Stimulated activated CD4-positive, alpha-beta T cell treated with anti-CD3 and anti-CD28 coated beads, Interleukin-4, amount 100 ng/mL, for 48 hours (primary cell): Measurements from ENCODE around the gene SLC6A16.
"Not testable (repeated sequence)": the region's sequence is repeated elsewhere in the genome, so short reads cannot be mapped to it uniquely, and the experiment has no call there.

Source experiments
- DNase-seq, 2 donors: peaks; one replicate each; pipeline ENCODE4 v3.0.0-alpha.2; 2020; ENCODE audit warnings: low read depth in 2 of 2

SLC6A16 gene

DNA sequence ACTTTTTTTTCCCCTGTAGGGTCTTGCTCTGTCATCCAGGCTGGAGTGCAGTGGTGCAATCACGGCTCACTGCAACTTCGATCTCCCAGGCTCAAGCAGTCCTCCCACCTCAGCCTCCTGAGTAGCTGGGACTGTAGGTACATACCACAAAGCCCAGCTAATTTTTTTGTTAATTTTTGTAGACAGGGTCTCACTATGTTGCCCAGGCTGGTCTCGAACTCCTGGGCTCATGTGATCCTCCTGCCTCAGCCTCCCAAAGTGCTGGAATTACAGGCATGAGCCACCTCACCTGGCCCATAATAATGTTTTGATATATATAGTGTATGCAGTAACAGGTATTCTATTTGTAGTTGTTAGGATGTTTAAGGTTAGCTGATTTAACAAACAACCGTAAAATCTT lies 6.2 kb upstream of the SLC6A16 start:
- not testable (repeated sequence) for DNase-seq

DNA sequence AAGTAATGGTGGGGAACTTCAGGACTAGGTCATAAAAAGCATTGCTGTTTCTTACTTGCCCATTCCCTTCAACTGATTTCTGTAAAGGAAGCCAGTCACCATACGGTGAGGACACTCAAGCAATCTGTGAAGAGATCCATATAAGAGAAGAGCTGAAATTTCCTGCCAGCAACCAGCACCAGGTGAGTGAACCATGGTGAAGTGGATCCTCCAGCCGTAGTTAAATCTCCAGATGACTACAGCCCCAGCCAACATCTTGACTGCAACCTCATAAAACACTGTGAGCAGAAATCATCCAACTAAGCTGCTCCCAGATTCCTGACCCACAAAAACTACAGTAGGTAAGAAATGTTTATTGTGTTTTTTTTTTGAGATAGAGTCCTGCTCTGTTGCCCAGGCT lies 3.8 kb upstream of the SLC6A16 start:
- DNase-seq = no peak

DNA sequence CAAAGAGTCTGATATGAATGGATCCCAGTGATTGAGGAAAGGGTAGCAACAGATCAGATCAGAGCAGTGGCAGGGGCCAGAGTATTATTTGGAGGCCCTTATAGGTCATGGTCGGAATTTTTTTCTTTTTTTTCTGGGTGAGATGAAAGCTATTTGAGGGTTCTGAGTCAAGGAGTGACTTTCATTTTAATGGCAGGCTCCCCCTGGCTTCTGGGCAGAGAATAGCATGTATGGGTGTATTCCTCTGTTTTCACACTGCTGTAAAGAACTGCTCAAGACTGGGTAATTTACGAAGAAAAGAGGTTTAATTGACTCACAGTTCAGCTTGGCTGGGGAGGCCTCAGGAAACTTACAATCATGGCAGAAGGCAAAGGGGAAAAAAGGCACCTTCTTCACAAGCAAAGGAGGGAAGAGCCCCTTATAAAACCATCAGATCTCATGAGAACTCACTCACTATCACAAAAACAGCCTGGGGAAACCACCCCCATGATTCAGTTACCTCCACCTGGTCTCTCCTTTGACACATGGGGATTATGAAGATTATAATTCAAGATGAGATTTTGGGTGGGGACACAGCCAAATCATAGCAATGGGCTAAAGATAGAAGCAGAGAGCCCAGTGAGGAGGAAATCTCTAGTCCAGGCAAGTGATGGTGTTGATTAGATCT lies 3.0 kb upstream of the SLC6A16 start:
- peak; percentile 28 to 34 for DNase-seq

DNA sequence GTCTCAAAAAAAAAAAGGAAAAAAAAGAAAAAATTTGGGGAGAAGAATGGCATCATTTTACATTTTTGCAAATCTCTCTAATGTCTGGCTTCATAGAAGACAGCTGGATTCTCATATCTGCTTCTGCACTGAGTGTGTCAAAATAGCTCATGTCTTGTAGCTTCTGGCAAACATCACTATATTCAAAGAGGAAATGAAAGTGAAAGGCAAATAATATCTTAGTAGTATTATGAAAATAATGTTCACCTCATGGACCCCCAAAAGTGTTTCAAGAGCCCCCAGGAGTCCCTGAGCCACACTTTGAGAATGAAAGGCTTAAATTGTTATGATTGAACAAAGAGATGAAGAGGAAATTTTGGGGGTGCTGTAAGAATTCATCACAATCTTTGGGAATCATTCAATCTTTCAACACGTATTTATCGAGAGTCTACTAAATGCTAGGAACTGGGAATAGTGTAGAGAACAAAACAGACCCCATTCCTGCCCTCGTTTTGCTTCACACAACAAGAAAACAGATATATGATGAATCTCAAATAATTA lies 1.2 kb upstream of the SLC6A16 start:
- DNase-seq = no peak

DNA sequence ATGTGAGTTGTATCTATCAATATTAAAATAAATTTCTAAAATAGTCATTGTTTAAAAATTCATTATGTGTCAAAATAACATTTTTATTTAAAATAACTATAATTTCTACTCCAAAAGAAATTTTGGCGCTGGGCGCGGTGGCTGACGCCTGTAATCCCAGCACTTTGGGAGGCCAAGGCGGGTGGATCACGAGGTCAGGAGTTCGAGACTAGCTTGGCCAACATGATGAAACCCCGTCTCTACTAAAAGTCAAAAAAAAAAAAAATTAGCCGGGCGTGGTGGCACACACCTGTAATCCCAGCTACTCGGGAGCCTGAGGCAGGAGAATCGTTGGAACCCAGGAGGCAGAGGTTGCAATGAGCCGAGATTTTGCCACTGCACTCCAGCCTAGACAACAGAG lies 765 bp upstream of the SLC6A16 start:
- not testable (repeated sequence) for DNase-seq

DNA sequence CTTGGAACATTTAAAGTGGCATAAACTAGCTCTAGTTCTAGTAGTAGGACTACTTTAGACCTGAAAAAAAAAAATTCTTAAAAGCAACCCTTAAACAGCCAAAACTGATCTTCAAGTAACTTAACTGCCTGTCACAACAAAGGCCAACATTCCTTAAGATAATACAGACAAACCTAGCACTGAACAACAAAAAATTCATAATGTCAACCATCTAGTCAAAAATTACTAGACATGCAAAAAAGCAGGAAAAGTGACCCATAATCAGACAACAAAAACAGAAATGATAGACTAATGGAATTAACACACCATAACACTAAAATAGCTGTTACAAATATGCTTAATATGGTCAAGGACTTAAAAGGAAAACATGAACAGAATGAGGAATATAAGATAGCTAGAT lies 6.7 kb downstream of the SLC6A16 start:
- no peak for DNase-seq

DNA sequence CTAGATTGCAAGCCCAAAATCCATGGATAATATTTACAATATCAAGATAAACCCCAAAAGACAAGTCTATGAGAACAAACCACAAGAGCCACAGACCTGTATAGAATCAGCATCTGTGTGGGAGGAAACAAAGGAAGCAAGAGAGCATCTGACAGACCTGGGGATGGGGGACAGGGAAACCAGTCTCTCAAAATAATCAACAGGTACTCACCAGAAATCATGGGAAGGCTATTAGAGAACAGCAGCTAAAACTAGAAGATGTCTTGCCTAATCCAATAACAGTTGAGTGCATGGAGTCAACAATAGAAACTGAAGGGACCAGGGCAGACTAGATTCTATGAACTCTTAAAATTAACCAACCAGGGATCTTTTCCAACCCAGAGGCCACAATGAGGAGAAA lies 8.7 kb downstream of the SLC6A16 start:
- DNase-seq = no peak

DNA sequence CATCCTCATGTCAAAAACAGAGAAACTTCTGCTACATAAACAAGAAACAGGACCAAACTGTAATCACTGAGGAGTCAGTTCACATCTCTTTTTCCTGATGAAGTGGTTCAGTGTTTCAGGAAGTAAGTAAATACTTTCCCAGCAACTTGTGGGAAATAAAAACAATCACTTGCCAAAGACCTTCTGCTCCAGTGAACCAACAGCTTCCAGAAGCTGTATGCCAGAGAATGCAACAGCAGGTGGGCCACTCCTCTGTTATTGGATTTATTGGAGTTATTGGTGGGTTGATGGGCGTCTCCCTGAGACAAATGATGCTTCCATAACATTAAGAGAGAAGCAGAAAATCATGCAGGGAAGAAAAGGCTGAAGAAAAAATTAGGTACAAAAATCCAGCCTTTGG lies 9.9 kb downstream of the SLC6A16 start:
- DNase-seq = no peak

DNA sequence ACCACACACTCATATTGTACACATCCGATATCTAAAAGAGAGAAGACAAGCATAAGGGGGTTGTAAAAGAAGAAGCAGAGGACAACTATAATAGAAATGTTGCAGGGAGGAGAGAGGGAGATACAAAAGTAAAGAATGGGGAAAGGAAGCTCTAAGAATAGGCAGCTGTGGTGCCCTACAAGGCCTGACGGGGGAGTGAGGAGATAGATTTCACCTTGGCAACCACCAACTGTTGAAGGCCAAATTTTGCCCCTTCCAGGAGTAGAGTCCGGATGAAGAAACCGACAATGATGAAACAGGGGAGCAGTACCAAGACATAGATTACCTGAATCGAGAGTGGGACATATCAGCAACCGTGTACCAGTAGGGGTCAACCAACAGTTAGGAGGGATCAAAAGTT lies 15.9 kb downstream of the SLC6A16 start:
- no peak for DNase-seq

DNA sequence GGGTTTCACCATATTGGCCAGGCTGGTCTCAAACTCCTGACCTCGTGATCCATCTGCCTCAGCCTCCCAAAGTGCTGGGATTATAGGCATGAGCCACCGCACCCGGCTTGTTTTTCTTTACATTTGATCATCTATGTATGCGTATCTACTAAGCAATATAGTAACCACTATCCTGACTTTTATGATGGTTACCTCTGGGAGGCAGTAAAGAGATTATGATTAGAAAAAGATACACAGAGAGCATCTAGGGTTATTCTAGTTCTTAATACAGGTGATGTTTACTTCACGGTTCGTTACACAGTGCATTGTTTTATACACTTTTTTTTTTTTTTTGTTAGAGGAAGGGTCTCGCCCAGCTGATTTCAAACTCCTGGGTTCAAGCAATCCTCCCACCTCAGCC lies 18.3 kb downstream of the SLC6A16 start:
- not testable (repeated sequence) for DNase-seq

DNA sequence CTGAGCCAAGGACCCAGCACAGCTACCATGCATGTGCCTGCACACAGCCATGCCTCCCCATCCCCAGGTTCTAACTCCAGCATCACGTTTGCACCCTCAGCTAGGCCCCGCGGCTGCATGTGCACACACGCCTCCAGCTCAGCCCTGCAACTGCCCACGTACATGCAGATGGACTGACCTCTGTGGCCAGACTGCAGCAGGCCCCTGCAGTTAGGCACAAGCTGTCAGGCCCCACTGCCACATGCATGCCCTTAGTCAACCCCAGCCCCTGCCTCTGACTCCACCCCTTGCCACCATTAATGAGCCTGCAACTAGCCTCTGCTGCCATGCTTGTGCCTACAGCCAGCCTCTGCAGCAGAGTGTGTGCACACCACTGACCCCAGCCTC lies 23.1 kb downstream of the SLC6A16 start:
- no peak for DNase-seq

DNA sequence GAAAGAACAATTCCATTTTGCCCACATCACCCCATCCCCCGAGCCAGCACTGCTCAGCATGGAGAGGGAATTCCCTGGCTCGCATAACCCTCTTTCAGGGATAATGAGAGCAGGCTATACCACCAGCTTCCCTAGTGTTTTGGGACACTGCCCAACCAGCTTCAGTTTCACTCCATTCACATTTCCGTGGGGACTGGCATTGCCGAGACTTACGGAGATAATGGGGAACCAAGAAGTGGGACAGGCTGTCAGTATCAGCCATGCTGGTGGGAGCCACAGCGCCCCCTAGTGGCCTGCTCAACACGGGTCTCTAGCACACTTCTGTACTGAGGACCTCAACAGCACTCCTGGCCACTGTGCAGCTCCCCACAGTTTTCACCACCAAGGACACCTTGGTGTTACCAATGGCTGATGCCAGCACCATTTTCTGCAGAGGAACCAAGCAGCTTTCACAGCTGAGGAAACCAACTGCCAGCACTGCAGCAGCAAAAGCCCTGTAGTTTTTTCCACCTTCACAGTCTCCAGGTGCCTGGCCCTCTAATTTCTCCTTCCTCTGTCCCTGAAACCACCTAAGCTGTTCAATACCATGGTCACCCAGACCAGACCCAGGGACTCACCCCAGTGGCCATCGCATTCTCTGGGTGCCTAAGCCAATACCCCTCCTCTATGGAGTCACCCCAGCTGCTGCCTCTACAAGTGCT lies 23.7 kb downstream of the SLC6A16 start:
- peak; percentile 78 to 92 for DNase-seq

DNA sequence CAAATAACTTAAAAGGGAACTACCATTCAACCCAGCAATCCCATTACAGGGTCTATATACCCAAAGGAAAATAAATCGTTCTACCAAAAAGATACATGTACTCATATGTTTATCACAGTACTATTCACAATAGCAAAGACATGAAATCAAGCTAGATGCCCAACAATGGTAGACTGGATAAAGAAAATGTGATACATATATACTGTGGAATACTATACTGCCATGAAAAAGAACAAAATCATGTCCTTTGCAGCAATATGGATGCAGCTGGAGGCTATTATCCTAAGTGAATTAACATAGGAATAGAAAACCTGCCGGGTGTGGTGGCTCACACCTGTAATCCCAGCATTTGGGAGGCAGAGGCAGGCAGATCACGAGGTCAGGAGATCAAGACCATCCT lies 26.3 kb downstream of the SLC6A16 start:
- not testable (repeated sequence) for DNase-seq

DNA sequence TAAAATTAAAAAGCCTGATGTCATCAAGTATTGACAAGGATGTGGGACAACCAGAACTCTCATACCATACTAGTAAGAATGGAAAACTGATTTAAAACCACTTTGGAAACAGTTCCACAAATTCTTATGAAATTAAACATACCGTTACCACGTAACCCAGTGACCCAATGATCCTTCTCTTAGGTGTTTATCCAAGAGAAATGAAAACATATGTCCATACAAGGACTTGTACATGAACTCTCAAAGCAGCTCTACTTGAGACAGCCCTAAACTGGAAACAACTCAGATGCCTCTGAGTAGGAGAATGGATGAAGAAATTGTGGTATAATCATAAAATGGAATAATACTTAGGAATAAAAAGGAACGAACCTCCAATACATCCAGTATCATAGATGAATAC lies 27.6 kb downstream of the SLC6A16 start:
- no peak for DNase-seq

DNA sequence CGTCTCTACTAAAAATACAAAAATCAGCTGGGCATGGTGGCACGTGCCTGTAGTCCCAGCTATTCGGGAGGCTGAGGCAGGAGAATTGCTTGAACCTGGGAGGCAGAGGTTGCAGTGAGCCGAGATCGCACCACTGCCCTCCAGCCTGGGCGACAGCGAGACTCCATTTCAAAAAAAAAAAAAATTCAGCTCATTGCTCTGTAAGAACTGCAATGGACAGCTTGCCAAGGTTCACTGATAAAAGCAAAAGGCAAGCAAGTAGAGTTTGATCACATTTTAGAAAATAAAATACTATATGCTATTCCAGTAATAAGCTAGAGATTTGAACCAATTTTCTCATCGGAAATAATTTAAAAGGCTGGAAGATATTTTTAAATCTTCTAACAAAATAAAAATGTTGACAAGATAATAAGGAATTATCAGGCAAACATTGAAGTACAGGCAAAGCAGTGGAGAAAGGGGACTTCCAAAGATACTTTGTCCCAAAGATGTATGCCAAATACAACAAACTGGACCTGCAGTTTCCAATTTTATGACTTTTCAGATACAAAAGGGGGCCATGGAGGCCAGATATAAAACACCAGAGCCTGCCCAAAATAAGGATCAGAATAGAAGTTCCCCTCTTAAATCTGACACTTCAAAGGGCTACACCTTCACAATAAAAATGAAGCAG lies 29.6 kb downstream of the SLC6A16 start:
- DNase-seq = no peak

DNA sequence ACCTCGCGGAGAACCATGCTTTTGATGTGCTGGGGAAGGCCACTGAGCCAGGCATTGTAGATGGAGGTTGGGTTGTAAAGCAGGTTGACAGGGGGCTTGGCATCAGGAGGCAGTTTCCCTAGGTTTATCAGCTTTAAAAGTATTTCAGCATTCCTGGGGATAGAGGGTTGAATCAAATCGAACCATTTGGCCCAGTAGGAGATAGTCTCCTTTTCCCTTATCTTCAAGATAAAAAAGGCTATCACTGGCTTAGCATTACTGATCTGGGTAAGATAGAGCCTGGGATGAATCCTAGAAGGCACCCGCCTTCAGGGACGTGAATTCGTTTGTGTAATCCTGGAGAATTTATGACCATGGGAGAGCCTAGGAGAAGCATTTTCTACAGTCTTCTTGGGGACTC lies 30.6 kb downstream of the SLC6A16 start:
- no peak for DNase-seq

DNA sequence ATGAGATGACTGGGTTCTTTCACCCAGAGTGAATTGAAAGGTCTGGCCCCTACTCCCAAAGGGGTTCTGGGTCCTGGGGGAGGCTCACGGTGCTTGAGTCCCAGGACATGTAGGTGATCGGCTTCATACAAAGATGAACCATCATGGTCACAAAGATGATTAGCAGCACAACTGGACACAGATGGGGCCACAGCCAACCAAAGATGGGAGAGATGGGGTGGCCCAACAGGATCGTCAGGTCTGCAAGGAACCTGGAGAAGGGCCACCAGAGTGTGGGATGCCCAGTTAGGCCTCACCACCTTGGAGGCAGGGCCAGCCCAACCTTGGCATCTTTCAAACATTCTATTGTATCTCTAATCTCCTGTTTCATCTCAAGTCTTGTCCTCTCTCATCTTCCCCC lies 34.5 kb downstream of the SLC6A16 start:
- no peak for DNase-seq

DNA sequence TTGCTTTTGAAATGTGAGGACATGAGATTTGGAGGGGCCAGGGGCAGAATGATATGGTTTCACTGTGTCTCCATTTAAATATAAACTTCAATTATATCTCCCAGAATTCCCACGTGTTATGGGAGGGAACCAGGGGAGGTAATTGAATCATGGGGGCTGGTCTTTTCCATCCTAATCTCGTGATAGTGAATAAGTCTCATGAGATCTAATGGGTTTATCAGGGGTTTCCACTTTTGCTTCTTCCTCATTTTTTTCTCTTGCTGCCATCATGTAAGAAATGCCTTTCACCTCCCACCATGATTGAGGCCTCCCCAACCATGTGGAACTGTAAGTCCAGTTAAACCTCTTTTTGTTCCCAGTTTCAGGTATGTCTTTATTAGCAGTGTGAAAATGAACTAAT lies 35.7 kb downstream of the SLC6A16 start:
- not testable (repeated sequence) for DNase-seq

DNA sequence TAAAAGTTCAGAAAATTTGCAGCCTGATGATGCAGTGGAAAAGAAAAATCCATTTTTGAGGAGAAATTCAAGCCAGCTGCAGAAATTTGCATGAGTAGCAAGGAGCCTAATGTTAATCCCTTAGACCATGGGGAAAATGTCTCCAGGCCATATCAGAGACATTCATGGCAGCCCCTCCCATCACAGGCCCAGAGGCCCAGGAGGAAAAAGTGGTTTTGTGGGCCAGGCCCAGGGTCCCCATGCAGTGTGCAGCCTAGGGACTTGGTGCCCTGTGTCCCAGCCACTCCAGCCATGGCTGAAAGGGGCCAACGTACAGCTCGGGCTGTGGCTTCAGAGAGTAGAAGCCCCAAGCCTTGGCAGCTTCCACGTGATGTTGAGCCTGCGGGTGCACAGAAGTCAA lies 36.8 kb downstream of the SLC6A16 start:
- not testable (repeated sequence) for DNase-seq

DNA sequence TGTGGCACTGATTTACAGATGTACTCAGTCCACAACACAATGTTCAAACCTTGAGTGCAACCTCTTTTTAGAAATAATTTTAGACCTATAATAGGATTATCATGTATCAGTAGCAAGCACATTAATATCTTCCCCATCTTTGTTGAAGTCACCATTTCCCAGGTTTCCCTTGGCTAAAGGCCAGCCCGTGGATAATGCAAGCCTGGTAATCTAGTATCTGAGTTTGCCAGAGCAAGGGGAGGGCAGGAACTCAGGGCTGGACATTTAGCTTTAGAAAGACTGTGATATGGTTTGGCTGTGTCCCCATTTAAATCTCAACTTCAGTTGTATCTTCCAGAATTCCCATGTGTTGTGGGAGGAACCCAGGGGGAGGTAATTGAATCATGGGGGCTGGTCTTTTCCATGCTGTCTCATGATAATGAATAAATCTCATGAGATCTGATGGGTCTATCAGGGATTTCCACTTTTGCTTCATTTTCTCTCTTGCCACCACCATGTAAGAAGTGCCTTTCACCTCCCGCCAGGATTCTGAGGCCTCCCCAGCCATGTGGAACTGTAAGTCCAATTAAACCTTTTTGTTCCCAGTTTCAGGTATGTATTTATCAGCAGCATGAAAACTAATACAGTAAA lies 37.7 kb downstream of the SLC6A16 start:
- no peak for DNase-seq

DNA sequence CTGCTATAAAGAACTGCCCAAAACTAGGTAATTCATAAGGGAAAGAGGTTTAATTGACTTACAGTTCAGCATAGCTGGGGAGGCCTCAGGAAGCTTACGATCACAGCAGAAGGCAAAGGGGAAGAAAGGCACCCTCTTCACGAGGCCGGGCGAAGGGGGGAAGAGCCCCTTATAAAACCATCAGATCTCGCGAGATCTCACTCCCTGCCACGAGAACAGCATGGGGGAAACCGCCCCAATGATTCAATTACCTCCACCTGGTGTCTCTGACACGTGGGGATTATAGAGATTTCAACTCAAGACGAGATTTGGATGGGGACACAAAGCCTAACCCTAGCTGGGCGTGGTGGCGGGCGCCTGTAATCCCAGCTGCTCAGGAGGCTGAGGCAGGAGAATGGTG lies 42.8 kb downstream of the SLC6A16 start:
- no peak for DNase-seq

DNA sequence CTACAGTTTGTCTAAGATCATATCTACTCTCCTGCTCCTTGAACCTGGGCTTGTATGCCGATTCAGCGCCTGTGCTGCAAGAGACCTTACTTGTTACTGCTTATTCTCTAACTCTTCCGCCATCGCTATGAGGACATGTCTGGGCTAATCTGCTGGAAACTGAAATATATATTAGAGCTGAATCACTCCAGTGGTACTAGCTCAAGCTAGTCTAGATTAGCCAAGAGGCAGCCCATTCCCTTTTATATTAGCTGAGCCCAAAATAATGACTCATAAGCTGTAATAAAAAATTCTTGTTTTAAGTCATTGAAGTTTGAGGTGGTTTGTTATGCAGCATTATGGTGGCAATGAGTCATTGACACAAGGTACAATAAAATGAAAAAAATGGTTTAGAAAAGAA lies 52.8 kb downstream of the SLC6A16 start:
- DNase-seq = no peak
